ENCODE data around the gene DHRSX. TPM values are rescaled to one million over a fixed set of nuclear protein-coding genes. Genes with fewer than 3 reads are reported as not detected.

The DHRSX gene
- total and polyA plus RNA-seq, 2 experiments from 2014 or later = 37.2 to 71.7 TPM

DNA sequence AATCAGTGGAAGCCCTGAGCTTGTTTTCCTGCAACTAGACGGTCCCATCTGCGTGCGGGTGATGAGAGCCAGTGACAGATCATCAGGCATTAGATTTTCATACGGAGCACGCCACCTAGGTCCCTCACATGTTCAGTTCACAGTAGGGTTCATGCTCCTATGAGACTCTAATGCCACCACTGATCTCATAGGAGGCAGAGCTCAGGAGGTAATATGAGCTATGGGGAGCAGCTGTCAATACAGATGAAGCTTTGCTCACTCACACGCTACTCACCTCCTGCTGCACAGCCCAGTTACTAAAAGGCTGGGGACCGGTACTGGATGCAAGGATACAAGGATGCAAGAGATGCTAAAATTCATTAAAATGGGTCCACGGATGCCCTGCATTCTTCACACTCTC lies 61.2 kb downstream of the DHRSX start:
- no peak for DNase-seq (ENCODE audit: low spot score)
- Histone ChIP-seq H3K79me2 (peaks cover 18% of the 10 kb centered on the region), H3K9me3 (ENCODE audit: low read depth) (no peaks in the 10 kb centered on the region), H3K4me3 (no peak overlapping the region), H3K4me2 (no peak overlapping the region), H3K36me3 (replicated peaks; ENCODE audit: insufficient read depth, low read depth) (no peaks in the 10 kb centered on the region), H3K27ac (no peak overlapping the region), H2AFZ (no peak overlapping the region), H3K9me2 (replicated peaks; ENCODE audit: insufficient read depth) (no peaks in the 10 kb centered on the region), H3K4me1 (ENCODE audit: insufficient read depth) (no peaks in the 10 kb centered on the region), H4K20me1 (ENCODE audit: insufficient read depth, poor library complexity, severe bottlenecking) (no peaks in the 10 kb centered on the region), H3K27me3 (no peaks in the 10 kb centered on the region)
- WGBS (ENCODE audit: low lambda C conversion rate, missing lambda C conversion rate) = 93% methylated on average over 8 of the region's 8 CpGs
- TF ChIP-seq, protein P1, sequence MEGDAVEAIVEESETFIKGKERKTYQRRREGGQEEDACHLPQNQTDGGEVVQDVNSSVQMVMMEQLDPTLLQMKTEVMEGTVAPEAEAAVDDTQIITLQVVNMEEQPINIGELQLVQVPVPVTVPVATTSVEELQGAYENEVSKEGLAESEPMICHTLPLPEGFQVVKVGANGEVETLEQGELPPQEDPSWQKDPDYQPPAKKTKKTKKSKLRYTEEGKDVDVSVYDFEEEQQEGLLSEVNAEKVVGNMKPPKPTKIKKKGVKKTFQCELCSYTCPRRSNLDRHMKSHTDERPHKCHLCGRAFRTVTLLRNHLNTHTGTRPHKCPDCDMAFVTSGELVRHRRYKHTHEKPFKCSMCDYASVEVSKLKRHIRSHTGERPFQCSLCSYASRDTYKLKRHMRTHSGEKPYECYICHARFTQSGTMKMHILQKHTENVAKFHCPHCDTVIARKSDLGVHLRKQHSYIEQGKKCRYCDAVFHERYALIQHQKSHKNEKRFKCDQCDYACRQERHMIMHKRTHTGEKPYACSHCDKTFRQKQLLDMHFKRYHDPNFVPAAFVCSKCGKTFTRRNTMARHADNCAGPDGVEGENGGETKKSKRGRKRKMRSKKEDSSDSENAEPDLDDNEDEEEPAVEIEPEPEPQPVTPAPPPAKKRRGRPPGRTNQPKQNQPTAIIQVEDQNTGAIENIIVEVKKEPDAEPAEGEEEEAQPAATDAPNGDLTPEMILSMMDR (IDR thresholded peaks at IDR 0.05; ENCODE audit: poor library complexity) = no peak
- no peak for TF ChIP-seq EZH2 (IDR thresholded peaks at IDR 0.05; ENCODE audit: borderline replicate concordance)
- no peak for TF ChIP-seq EZH2phosphoT487 (IDR thresholded peaks at IDR 0.05; ENCODE audit: low read depth, severe bottlenecking, unreplicated experiment)

DNA sequence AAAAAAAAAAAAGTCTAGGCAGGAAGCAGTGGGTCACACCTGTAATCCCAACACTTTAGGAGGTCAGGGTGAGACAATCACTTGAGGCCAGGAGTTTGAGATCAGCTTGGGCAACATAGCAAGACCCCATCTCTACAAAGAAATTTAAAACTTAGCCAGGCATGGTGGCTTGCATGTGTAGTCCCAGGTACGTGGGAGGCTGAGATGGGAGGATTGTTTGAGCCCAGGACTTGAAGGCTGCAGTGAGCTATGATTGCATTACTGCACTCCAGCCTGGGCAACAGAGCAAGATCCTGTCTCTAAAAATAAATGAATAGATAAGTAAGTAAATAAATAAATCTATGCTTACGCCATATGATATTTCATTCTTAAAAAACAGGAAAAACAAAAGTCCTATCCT lies 65.3 kb downstream of the DHRSX start:
- no peak for DNase-seq (ENCODE audit: low spot score)
- TF ChIP-seq EZH2 (IDR thresholded peaks at IDR 0.05; ENCODE audit: borderline replicate concordance) (no peak), EZH2phosphoT487 (IDR thresholded peaks at IDR 0.05; ENCODE audit: low read depth, severe bottlenecking, unreplicated experiment) (no peak)
- TF ChIP-seq, protein P1 (IDR thresholded peaks at IDR 0.05; ENCODE audit: poor library complexity) = no peak
- Histone ChIP-seq H3K27me3 (no peaks in the 10 kb centered on the region), H3K79me2 (peaks cover 9% of the 10 kb centered on the region), H4K20me1 (ENCODE audit: insufficient read depth, poor library complexity, severe bottlenecking) (no peaks in the 10 kb centered on the region), H2AFZ (no peak overlapping the region), H3K9me3 (ENCODE audit: low read depth) (no peaks in the 10 kb centered on the region), H3K36me3 (replicated peaks; ENCODE audit: insufficient read depth, low read depth) (peaks cover 3% of the 10 kb centered on the region), H3K9me2 (replicated peaks; ENCODE audit: insufficient read depth) (no peaks in the 10 kb centered on the region), H3K4me2 (no peak overlapping the region), H3K4me1 (ENCODE audit: insufficient read depth) (no peaks in the 10 kb centered on the region), H3K4me3 (no peak overlapping the region), H3K27ac (no peak overlapping the region)
- WGBS (ENCODE audit: low lambda C conversion rate, missing lambda C conversion rate) = 97% methylated on average over 2 of the region's 2 CpGs

DNA sequence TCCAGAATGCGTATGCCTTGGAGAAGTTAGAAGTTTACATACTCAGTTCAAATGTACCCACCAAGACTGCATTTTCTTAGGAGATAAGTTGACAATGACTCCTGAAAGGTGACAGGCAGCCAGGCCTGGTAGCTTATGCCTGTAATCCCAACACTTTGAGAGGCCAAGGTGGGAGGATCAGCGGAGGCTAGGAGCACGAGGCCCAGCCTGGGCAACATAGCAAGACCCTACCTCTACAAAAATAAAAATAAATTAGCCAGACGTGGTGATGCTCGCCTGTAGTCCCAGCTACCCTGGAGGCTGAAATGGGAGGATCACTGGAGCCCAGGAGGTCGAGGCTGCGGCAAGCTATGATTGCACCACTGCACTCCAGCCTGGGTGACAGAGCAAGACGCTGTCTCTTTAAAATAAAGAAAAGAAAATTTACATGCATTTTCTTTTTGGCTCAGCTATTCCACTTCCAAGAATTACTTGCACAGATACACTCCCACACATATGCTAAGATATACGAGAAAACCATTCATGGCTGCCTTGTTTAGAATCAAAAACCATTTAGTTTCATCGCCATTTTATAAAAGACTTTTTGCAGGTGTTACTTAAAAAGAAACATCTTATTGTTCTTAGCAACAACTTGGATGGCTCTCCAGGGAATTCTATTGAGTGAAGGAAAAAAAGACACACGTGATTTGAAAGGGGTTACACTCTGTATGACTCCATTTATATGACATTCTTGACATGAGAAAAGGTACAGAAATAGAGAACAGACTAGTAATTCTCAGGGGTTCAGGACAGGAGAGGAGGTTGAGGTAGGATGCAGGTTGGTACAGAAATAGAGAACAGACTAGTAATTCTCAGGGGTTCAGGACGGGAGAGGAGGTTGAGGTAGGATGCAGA lies 66.3 kb downstream of the DHRSX start:
- H2AFZ ChIP-seq = no peak overlapping the region
- no peak overlapping the region for H3K4me2 ChIP-seq
- TF ChIP-seq EZH2phosphoT487 (IDR thresholded peaks at IDR 0.05; ENCODE audit: low read depth, severe bottlenecking, unreplicated experiment) = no peak
- TF ChIP-seq, protein P1 (IDR thresholded peaks at IDR 0.05; ENCODE audit: poor library complexity) = no peak
- TF ChIP-seq EZH2 (IDR thresholded peaks at IDR 0.05; ENCODE audit: borderline replicate concordance) = no peak
- H3K27ac ChIP-seq = no peak overlapping the region
- H3K79me2 ChIP-seq = peaks cover 7% of the 10 kb centered on the region
- WGBS (ENCODE audit: low lambda C conversion rate, missing lambda C conversion rate) = 93% methylated on average over 12 of the region's 12 CpGs
- no peaks in the 10 kb centered on the region for H3K27me3 ChIP-seq
- no peaks in the 10 kb centered on the region for H3K9me2 ChIP-seq (replicated peaks; ENCODE audit: insufficient read depth)
- H3K9me3 ChIP-seq (ENCODE audit: low read depth) = no peaks in the 10 kb centered on the region
- no peaks in the 10 kb centered on the region for H3K4me1 ChIP-seq (ENCODE audit: insufficient read depth)
- DNase-seq (ENCODE audit: low spot score) = no peak
- H4K20me1 ChIP-seq (ENCODE audit: insufficient read depth, poor library complexity, severe bottlenecking) = no peaks in the 10 kb centered on the region
- H3K4me3 ChIP-seq = no peak overlapping the region
- H3K36me3 ChIP-seq (replicated peaks; ENCODE audit: insufficient read depth, low read depth) = peaks cover 3% of the 10 kb centered on the region
